HepG2 (cell line): ENCODE results near the gene NUDT22.

ENCODE experiments used
- EZH2 ChIP-seq: conservative IDR thresholded peaks from 2 replicates; pipeline ENCODE4 v1.6.1; 2012; ENCODE audit warnings: mild to moderate bottlenecking, low read depth, low read length, moderate library complexity
- HES4 ChIP-seq: sonication (generic); formaldehyde crosslinking; IDR thresholded peaks from 2 replicates; pipeline ENCODE4 v1.9.0; 2021; ENCODE audit warnings: mild to moderate bottlenecking, missing genetic modification reagents, borderline replicate concordance
- MXI1 ChIP-seq: IDR thresholded peaks from 3 replicates; pipeline ENCODE4 v1.6.1; 2012; ENCODE audit warnings: low read depth, low read length, inconsistent platforms, borderline replicate concordance
- THRA ChIP-seq: sonication (generic); formaldehyde crosslinking; IDR thresholded peaks from 2 replicates; pipeline ENCODE4 v1.4.0; 2020; ENCODE audit warnings: missing genetic modification reagents, borderline replicate concordance
- YY1 ChIP-seq: IDR thresholded peaks from 2 replicates; pipeline ENCODE4 v1.6.1; 2011; ENCODE audit warnings: low read length, low read depth, moderate library complexity, mild to moderate bottlenecking; ENCODE audit not compliant: insufficient read depth, insufficient replicate concordance
- ZNF597 ChIP-seq: sonication (generic); formaldehyde crosslinking; IDR thresholded peaks from 2 replicates; pipeline ENCODE4 v1.5.0; 2020; ENCODE audit warnings: missing genetic modification reagents
- TF ChIP-seq, protein P1 (sequence below): IDR thresholded peaks from 2 replicates; pipeline ENCODE4 v1.6.1; 2012; ENCODE audit warnings: inconsistent platforms
- TF ChIP-seq, protein P2 (sequence below): sonication (generic); formaldehyde crosslinking; IDR thresholded peaks from 2 replicates; pipeline ENCODE4 v1.8.1; 2023; ENCODE audit warnings: mild to moderate bottlenecking, missing genetic modification reagents, borderline replicate concordance

- TF ChIP-seq EZH2 (no peak), YY1 (no peak), MXI1 (no peak), THRA (no peak), ZNF597 (CRISPR knock-in tag) (no peak), HES4 (no peak)
- TF ChIP-seq, protein P1, sequence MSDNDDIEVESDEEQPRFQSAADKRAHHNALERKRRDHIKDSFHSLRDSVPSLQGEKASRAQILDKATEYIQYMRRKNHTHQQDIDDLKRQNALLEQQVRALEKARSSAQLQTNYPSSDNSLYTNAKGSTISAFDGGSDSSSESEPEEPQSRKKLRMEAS, result no peak
- TF ChIP-seq, protein P2, sequence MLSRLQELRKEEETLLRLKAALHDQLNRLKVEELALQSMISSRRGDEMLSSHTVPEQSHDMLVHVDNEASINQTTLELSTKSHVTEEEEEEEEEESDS (CRISPR knock-in tag), result no peak
These were observed 26.2 kb downstream of the NUDT22 start for GRCh38 chr11:64252003-64252872.
